Natural killer cell (primary cell): ENCODE data around the gene KAZN. TPM values are rescaled to one million over a fixed set of nuclear protein-coding genes. Genes with fewer than 3 reads are reported as not detected.

Source experiments
- ATAC-seq, 3 donors: fragments of 150-1000 bp in 2 of 3; fragments of 200-7000 bp in 1 of 3; cut with Tn5 transposase; 1 replicate in 1 of 3; 2 replicates in 2 of 3; pipeline ENCODE4 v1.10.0; 2021; ENCODE audit warnings: mild to moderate bottlenecking in 2 of 3, moderate library complexity in 2 of 3
- DNase-seq, 2 donors: peaks; one replicate each; pipeline versions ENCODE4 v3.0.0 to v3.0.0-alpha.2; 2013 to 2021; ENCODE audit warnings: mixed read lengths in 1 of 2
- H3K27ac ChIP-seq: one replicate; pipeline ENCODE4 v1.5.1; 2013; ENCODE audit warnings: mild to moderate bottlenecking, low read length
- H3K27me3 ChIP-seq: one replicate; pipeline ENCODE4 v1.6.1; 2013; ENCODE audit warnings: low read length; ENCODE audit not compliant: control insufficient read depth, insufficient read depth
- H3K36me3 ChIP-seq: one replicate; pipeline ENCODE4 v1.6.1; 2013; ENCODE audit warnings: low read length; ENCODE audit not compliant: control insufficient read depth, insufficient read depth
- H3K4me1 ChIP-seq: one replicate; pipeline ENCODE4 v1.6.1; 2013; ENCODE audit warnings: low read length; ENCODE audit not compliant: control insufficient read depth, insufficient read depth
- H3K4me3 ChIP-seq: one replicate; pipeline ENCODE4 v1.5.1; 2013; ENCODE audit warnings: low read length
- H3K9me3 ChIP-seq: one replicate; pipeline ENCODE4 v1.6.1; 2013; ENCODE audit warnings: low read length; ENCODE audit not compliant: control insufficient read depth, insufficient read depth
- H3K27ac Mint-ChIP-seq, 2 donors: one replicate each; pipeline ENCODE4 v1.8.0; 2022; ENCODE audit warnings: mild to moderate bottlenecking in 2 of 2, mixed read lengths in 2 of 2, moderate library complexity in 1 of 2
- H3K27me3 Mint-ChIP-seq, 2 donors: one replicate each; pipeline ENCODE4 v1.8.0; 2022; ENCODE audit warnings: low read depth in 2 of 2, mixed read lengths in 2 of 2
- H3K36me3 Mint-ChIP-seq: one replicate; pipeline ENCODE4 v1.8.0; 2022; ENCODE audit warnings: mixed read lengths
- H3K4me1 Mint-ChIP-seq, 2 donors: one replicate each; pipeline ENCODE4 v1.8.0; 2022; ENCODE audit warnings: mixed read lengths in 2 of 2
- H3K4me3 Mint-ChIP-seq: one replicate; pipeline ENCODE4 v1.8.0; 2022; ENCODE audit warnings: mild to moderate bottlenecking, moderate library complexity, mixed read lengths
- H3K9me3 Mint-ChIP-seq, 2 donors: one replicate each; pipeline ENCODE4 v1.8.0; 2022; ENCODE audit warnings: mixed read lengths in 2 of 2
- WGBS: methylation state at CpG from one replicate; pipeline ENCODE4 v1.1.7; 2013; ENCODE audit warnings: missing lambda C conversion rate; ENCODE audit not compliant: insufficient coverage; 5-methylcytosine and 5-hydroxymethylcytosine counted together
- intact Hi-C: fragments of 100-400 bp; cut with micrococcal nuclease; formaldehyde crosslinking; loops from one replicate; pipeline ENCODE4 v1.14.2; 2022
- total RNA-seq, 4 donors: library from RNA; stranded (reverse); fragments of 120-200 nt in 1 of 4; gene quantifications; one replicate each; pipeline versions ENCODE4 v1.2.3 to v1.2.4, GENCODE V29; 2013 to 2022
- TF ChIP-seq, protein P1 (sequence below): fragments of 200-600 bp; IDR thresholded peaks from one replicate; pipeline ENCODE4 v1.8.0; 2022; ENCODE audit warnings: antibody characterized with exemption

KAZN gene
- total RNA-seq, 3 donors from 2014 or later (not counting 1 experiment from before 2014, with no cell fraction given): 1.2 to 2.0 (median 1.7) TPM

DNA sequence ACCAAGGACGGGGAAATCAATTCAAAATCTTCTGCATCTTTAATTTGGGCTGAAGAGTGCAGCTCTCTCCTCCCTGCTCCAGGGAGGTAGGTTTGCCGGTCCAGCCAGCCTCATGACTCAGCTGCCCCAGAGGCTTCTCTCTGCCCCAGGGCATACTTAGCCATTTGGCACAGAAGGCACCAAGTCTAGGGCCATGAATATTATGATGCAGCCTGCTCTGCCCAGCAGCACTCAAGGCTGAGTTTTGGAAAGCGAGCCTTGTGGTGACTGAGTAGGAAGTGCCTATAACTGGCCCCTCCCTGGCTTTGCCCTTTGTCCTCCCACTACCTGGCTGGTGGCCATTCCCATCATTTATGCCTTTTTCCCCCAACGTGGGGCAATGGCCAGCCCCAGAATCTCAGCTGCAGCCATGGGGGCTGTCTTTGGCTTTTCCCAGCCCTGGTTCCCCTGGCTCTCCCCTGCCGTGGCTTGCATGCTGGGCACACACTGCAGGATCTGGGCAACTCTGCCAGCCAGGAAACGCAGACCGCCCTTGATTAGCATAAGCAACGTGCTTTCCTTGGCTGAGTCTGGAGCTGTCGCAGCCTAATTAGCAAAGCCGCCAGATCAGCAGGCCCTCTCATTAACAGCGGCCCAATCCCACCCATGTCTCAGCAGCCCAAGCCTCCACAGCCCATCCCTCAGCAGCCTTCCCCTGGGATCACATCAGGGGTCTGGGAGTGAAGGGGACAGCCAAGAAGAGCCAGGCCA is 296.5 kb downstream of the KAZN start:
- no peak for DNase-seq
- peaks cover 18 to 26% of the 10 kb centered on the region in 2 donors for H3K27me3 Mint-ChIP-seq
- no peaks in the 10 kb centered on the region for H3K4me1 Mint-ChIP-seq
- no peak overlapping the region for H3K4me3 ChIP-seq
- H3K36me3 Mint-ChIP-seq: no peaks in the 10 kb centered on the region
- ATAC-seq: no peak
- no peaks in the 10 kb centered on the region for H3K36me3 ChIP-seq
- H3K4me3 Mint-ChIP-seq: no peak overlapping the region
- H3K27me3 ChIP-seq: no peaks in the 10 kb centered on the region
- H3K9me3 Mint-ChIP-seq: no peaks in the 10 kb centered on the region
- 76% methylated on average over 11 of the region's 11 CpGs for WGBS
- no peaks in the 10 kb centered on the region for H3K4me1 ChIP-seq
- no peaks in the 10 kb centered on the region for H3K9me3 ChIP-seq
- H3K27ac ChIP-seq: no peak overlapping the region
- no peak overlapping the region for H3K27ac Mint-ChIP-seq
- intact Hi-C loops: no loop called here
- TF ChIP-seq, protein P1, sequence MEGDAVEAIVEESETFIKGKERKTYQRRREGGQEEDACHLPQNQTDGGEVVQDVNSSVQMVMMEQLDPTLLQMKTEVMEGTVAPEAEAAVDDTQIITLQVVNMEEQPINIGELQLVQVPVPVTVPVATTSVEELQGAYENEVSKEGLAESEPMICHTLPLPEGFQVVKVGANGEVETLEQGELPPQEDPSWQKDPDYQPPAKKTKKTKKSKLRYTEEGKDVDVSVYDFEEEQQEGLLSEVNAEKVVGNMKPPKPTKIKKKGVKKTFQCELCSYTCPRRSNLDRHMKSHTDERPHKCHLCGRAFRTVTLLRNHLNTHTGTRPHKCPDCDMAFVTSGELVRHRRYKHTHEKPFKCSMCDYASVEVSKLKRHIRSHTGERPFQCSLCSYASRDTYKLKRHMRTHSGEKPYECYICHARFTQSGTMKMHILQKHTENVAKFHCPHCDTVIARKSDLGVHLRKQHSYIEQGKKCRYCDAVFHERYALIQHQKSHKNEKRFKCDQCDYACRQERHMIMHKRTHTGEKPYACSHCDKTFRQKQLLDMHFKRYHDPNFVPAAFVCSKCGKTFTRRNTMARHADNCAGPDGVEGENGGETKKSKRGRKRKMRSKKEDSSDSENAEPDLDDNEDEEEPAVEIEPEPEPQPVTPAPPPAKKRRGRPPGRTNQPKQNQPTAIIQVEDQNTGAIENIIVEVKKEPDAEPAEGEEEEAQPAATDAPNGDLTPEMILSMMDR: no peak

GRCh38 chr1:14895727-14896126 is 297.2 kb downstream of the KAZN start:
- H3K27ac ChIP-seq: no peak overlapping the region
- peaks cover 21 to 26% of the 10 kb centered on the region in 2 donors for H3K27me3 Mint-ChIP-seq
- no peaks in the 10 kb centered on the region for H3K9me3 Mint-ChIP-seq
- 83% methylated on average over 4 of the region's 4 CpGs for WGBS
- no peak overlapping the region for H3K27ac Mint-ChIP-seq
- H3K4me1 Mint-ChIP-seq: no peaks in the 10 kb centered on the region
- H3K9me3 ChIP-seq: no peaks in the 10 kb centered on the region
- intact Hi-C loops: no loop called here
- H3K36me3 ChIP-seq: no peaks in the 10 kb centered on the region
- H3K4me3 Mint-ChIP-seq: no peak overlapping the region
- no peaks in the 10 kb centered on the region for H3K4me1 ChIP-seq
- ATAC-seq: no peak
- TF ChIP-seq, protein P1: no peak
- no peak overlapping the region for H3K4me3 ChIP-seq
- H3K27me3 ChIP-seq: no peaks in the 10 kb centered on the region
- no peak for DNase-seq
- H3K36me3 Mint-ChIP-seq: no peaks in the 10 kb centered on the region

DNA sequence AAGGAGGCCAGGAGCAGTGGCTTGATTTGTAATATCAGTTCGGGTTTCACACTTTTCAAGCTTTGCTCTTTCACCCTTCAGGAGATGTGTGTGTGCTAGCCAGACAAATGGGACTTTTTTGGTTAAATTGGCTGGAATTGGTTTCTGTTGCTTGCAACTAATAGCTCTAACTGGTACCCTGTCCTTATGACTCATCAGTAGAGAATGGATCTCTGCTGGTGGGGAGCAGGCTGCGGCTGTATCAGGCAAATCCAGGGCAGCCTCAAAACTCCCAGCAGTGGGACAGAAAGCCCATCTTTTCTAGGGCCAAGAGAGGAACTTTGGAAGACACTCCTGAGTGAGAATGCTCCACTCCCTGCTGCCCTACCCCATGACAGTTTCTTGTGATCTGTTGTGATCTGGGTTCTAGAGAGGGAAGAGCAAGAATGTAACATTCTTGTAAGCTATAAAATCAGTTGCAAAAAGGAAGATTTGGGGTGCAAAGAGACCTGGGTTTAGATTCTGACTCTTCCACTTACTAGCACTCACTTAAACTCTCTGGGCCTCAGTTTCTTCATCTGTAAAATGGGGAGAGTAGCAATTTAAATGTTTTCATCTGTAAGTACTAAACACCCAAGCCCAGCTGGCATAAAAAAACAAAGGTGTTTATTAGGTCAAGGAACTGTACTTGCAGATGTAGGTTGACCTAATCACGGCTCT is 298.0 kb downstream of the KAZN start:
- Mint-ChIP-seq H3K4me3 (no peak overlapping the region), H3K27me3 (peaks cover 27 to 30% of the 10 kb centered on the region in 2 donors), H3K4me1 (no peaks in the 10 kb centered on the region), H3K9me3 (no peaks in the 10 kb centered on the region), H3K27ac (no peak overlapping the region), H3K36me3 (no peaks in the 10 kb centered on the region)
- no peaks in the 10 kb centered on the region for H3K9me3 ChIP-seq
- DNase-seq (no peak), ATAC-seq (no peak)
- TF ChIP-seq, protein P1: no peak
- no peaks in the 10 kb centered on the region for H3K4me1 ChIP-seq
- no peaks in the 10 kb centered on the region for H3K27me3 ChIP-seq
- no peak overlapping the region for H3K4me3 ChIP-seq
- intact Hi-C loops: no loop called here
- no peak overlapping the region for H3K27ac ChIP-seq
- 72% methylated on average over 3 of the region's 3 CpGs for WGBS
- no peaks in the 10 kb centered on the region for H3K36me3 ChIP-seq
